Neural crest cell (in vitro differentiated cells): ENCODE data around the gene KDM6B. TPM values are rescaled to one million over a fixed set of nuclear protein-coding genes. Genes with fewer than 3 reads are reported as not detected.
"Not testable (repeated sequence)": the region's sequence is repeated elsewhere in the genome, so short reads cannot be mapped to it uniquely, and the experiment has no call there.

Source experiments
- DNase-seq: peaks from one replicate; pipeline ENCODE4 v3.0.0; 2021; ENCODE audit warnings: low read depth, mixed read lengths, low spot score
- H3K27ac Mint-ChIP-seq: one replicate; pipeline ENCODE4 v1.8.0; 2021; ENCODE audit warnings: mild to moderate bottlenecking, mixed read lengths; ENCODE audit not compliant: unreplicated experiment
- H3K27me3 Mint-ChIP-seq: 2 replicates; pipeline ENCODE4 v1.8.0; 2021; ENCODE audit warnings: low read depth, mild to moderate bottlenecking, mixed read lengths
- H3K36me3 Mint-ChIP-seq: 2 replicates; pipeline ENCODE4 v1.8.0; 2021; ENCODE audit warnings: low read depth, mild to moderate bottlenecking, mixed read lengths
- H3K4me1 Mint-ChIP-seq: 2 replicates; pipeline ENCODE4 v1.8.0; 2021; ENCODE audit warnings: mixed read lengths
- H3K4me3 Mint-ChIP-seq: one replicate; pipeline ENCODE4 v1.8.0; 2021; ENCODE audit warnings: mild to moderate bottlenecking, mixed read lengths
- H3K9me3 Mint-ChIP-seq: 2 replicates; pipeline ENCODE4 v1.8.0; 2021; ENCODE audit warnings: mixed read lengths
- CTCF ChIP-seq: fragments of 200-600 bp; sonication (generic); conservative IDR thresholded peaks from 2 replicates; pipeline ENCODE4 v1.5.0; 2021; ENCODE audit warnings: antibody characterized with exemption, mild to moderate bottlenecking
- total RNA-seq: library from RNA; stranded (reverse); gene quantifications from 2 replicates; pipeline ENCODE4 v1.2.1, GENCODE V29; 2021

Gene KDM6B
- total RNA-seq, 1 donor from 2014 or later: 70.2 TPM

- H3K9me3 Mint-ChIP-seq: no peaks in the 10 kb centered on the region
- H3K27me3 Mint-ChIP-seq: peaks cover 11% of the 10 kb centered on the region
- H3K4me3 Mint-ChIP-seq: no peak overlapping the region
- DNase-seq: no peak
- no peak overlapping the region for H3K27ac Mint-ChIP-seq
- H3K36me3 Mint-ChIP-seq: no peaks in the 10 kb centered on the region
- no peaks in the 10 kb centered on the region for H3K4me1 Mint-ChIP-seq
- TF ChIP-seq CTCF: no peak
Measured at GRCh38 chr17:7809086-7809790, 24.8 kb upstream of the KDM6B start.

DNA sequence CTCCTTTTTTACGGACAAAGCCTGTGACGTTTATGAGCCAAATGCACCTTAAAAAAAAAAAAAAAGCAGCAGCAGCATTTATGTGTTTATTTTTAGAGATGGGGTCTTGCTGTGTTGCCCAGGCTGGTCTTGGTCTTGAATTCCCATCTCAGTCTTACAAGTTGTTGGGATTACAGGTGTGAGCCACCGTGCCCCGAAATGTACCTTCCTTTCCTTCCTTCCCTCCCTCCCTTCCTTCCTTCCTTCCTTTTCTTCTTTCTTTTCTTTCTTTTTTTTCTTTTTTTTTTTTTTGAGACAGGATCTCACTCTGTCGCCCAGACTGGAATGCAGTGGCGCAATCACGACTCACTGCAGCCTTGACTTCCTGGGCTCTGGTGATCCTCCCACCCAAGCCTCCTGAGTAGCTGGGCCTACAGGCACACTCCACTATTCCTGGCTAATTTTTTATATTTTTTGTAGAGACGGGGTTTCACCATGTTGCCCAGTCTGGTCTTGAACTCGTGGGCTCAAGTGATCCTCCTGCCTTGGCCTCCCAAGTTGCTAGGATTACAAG is 24.1 kb upstream of the KDM6B start:
- DNase-seq, H3K9me3 Mint-ChIP-seq, H3K4me1 Mint-ChIP-seq, H3K27ac Mint-ChIP-seq, H3K4me3 Mint-ChIP-seq, H3K36me3 Mint-ChIP-seq: not testable (repeated sequence)
- H3K27me3 Mint-ChIP-seq: peaks cover 11% of the 10 kb centered on the region

GRCh38 chr17:7811251-7811650 is 22.8 kb upstream of the KDM6B start:
- H3K27ac Mint-ChIP-seq: no peak overlapping the region
- H3K9me3 Mint-ChIP-seq: no peaks in the 10 kb centered on the region
- H3K27me3 Mint-ChIP-seq: peaks cover 13% of the 10 kb centered on the region
- DNase-seq: no peak
- no peaks in the 10 kb centered on the region for H3K4me1 Mint-ChIP-seq
- H3K4me3 Mint-ChIP-seq: no peak overlapping the region
- TF ChIP-seq CTCF: no peak
- H3K36me3 Mint-ChIP-seq: no peaks in the 10 kb centered on the region

DNA sequence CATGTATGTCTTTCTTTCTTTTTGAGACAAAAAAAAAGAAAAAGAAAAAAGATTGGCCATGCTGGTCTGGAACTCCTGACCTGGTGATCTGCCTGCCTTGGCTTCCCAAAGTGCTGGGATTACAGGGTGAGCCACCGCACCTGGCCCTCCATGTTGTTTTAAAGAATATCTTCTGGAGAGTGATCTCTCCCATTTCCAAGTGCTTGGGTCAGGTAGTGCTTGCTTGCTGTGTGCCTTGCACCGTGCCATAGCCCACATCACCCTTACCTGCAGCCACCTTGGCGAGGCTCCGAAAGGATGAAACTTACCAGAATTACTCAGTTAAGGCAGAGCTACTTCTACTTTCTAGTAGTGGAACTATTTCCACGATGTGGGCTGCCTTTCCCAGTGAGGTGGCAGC is 19.0 kb upstream of the KDM6B start:
- H3K27ac Mint-ChIP-seq: no peak overlapping the region
- H3K36me3 Mint-ChIP-seq: no peaks in the 10 kb centered on the region
- TF ChIP-seq CTCF: no peak
- H3K4me3 Mint-ChIP-seq: no peak overlapping the region
- peaks cover 10% of the 10 kb centered on the region for H3K27me3 Mint-ChIP-seq
- no peaks in the 10 kb centered on the region for H3K4me1 Mint-ChIP-seq
- no peak for DNase-seq
- H3K9me3 Mint-ChIP-seq: no peaks in the 10 kb centered on the region

DNA sequence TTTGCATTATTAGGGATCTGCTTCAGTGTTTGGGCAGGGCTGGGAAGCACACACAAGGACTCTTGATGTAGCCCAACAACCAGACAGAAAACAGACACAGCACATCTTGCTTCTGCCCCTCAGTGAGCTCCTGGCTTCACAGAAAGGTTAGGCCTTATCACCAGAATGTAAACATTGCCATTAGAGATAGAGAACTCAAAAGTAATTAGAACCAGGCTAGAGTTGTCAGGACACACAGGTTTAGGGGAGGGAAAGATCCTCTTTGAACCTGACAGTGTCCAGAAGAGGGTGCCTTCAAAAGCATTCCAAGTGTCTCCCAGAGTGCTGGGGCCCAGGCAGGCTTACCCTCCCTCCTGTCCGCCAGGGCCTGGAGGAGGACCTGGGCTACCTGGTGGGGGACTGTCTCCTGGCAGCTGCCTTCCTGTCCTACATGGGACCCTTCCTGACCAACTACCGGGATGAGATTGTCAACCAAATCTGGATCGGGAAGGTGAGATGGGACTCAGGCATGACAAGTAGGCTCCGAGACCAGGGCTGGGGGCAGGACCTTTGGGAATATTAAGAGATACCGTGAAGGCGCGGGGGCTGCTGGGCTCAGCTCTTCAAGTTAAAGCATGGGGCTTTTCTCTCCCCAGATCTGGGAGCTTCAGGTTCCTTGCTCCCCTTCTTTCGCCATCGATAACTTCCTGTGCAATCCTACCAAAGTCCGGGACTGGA is 16.9 kb upstream of the KDM6B start:
- H3K27me3 Mint-ChIP-seq: peaks cover 15% of the 10 kb centered on the region
- no peak overlapping the region for H3K4me3 Mint-ChIP-seq
- no peak for TF ChIP-seq CTCF
- no peaks in the 10 kb centered on the region for H3K9me3 Mint-ChIP-seq
- H3K4me1 Mint-ChIP-seq: no peaks in the 10 kb centered on the region
- peak overlapping the region; percentile 5 for H3K27ac Mint-ChIP-seq
- H3K36me3 Mint-ChIP-seq: no peaks in the 10 kb centered on the region
- DNase-seq: no peak

DNA sequence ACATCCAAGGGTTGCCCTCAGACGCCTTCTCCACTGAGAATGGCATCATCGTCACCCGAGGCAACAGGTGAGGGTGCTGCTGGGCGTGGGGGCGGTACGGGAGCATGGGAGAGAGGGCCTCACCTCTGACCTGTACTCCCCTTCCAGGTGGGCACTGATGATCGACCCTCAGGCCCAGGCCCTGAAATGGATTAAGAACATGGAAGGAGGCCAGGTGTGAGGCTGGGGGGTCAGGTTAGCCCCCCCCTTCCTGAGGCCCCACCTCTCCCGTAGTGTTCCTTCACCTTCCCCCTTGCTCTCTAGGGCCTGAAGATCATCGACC is 16.4 kb upstream of the KDM6B start:
- DNase-seq: no peak
- no peak overlapping the region for H3K27ac Mint-ChIP-seq
- no peaks in the 10 kb centered on the region for H3K4me1 Mint-ChIP-seq
- no peaks in the 10 kb centered on the region for H3K36me3 Mint-ChIP-seq
- no peak for TF ChIP-seq CTCF
- H3K9me3 Mint-ChIP-seq: no peaks in the 10 kb centered on the region
- H3K27me3 Mint-ChIP-seq: peaks cover 17% of the 10 kb centered on the region
- no peak overlapping the region for H3K4me3 Mint-ChIP-seq
